T-cell (primary cell): ENCODE data around the gene ZBTB5. TPM values are rescaled to one million over a fixed set of nuclear protein-coding genes. Genes with fewer than 3 reads are reported as not detected.
"Not testable (repeated sequence)": the region's sequence is repeated elsewhere in the genome, so short reads cannot be mapped to it uniquely, and the experiment has no call there.

Experiments
- ATAC-seq, 4 experiments: fragments of 200-7000 bp in 3 of 4; fragments of 150-1000 bp in 1 of 4; cut with Tn5 transposase; replicated peaks in 1 of 4; 1 replicate in 3 of 4; 2 replicates in 1 of 4; pipeline ENCODE4 v1.10.0; 2021; ENCODE audit warnings: moderate library complexity in 3 of 4, mild to moderate bottlenecking in 2 of 4, moderate number of reproducible peaks in 1 of 4
- CTCF ChIA-PET, 2 donors: fragments of 300-600 bp; sonication (Branson Sonifier 250); formaldehyde crosslinking; loops; one replicate each; lab custom pipeline; 2022; ENCODE audit warnings: antibody characterized with exemption in 2 of 2; lab: Charles Lee
- POLR2A ChIA-PET, 2 donors: fragments of 300-600 bp; sonication (Branson Sonifier 250); formaldehyde crosslinking; loops; one replicate each; lab custom pipeline; 2022; ENCODE audit warnings: antibody characterized with exemption in 2 of 2; lab: Charles Lee
- DNase-seq, 35 experiments: peaks; one replicate each; pipeline versions ENCODE4 v3.0.0 to v3.0.0-alpha.2; 2013 to 2023
- H3K27ac ChIP-seq: one replicate; pipeline ENCODE4 v1.5.1; 2013; ENCODE audit warnings: low read length
- H3K27me3 ChIP-seq, 2 experiments: replicated peaks in 1 of 2; 1 replicate in 1 of 2; 2 replicates in 1 of 2; pipeline versions ENCODE4 v1.6.1 to v1.7.0; 2013; ENCODE audit warnings: low read length in 1 of 2, mixed read lengths in 1 of 2; ENCODE audit not compliant: control insufficient read depth in 2 of 2, insufficient read depth in 2 of 2; ENCODE audit errors: extremely low read depth in 1 of 2
- H3K36me3 ChIP-seq, 2 donors: 1 replicate in 1 of 2; 2 replicates in 1 of 2; pipeline versions ENCODE4 v1.6.1 to v1.7.0; 2013; ENCODE audit warnings: low read length in 1 of 2; ENCODE audit not compliant: control insufficient read depth in 2 of 2, insufficient read depth in 1 of 2; ENCODE audit errors: extremely low read depth in 1 of 2
- H3K4me1 ChIP-seq, 2 experiments: 1 replicate in 1 of 2; 2 replicates in 1 of 2; pipeline versions ENCODE4 v1.6.1 to v1.7.0; 2013; ENCODE audit warnings: low read length in 2 of 2, mixed read lengths in 1 of 2; ENCODE audit not compliant: insufficient read depth in 2 of 2, control insufficient read depth in 1 of 2; ENCODE audit errors: extremely low read depth in 1 of 2
- H3K4me3 ChIP-seq, 2 donors: 1 replicate in 1 of 2; 2 replicates in 1 of 2; pipeline versions ENCODE4 v1.5.1 to v1.7.0; 2013; ENCODE audit warnings: mild to moderate bottlenecking in 2 of 2, low read length in 1 of 2, moderate library complexity in 1 of 2; ENCODE audit not compliant: control insufficient read depth in 1 of 2; ENCODE audit errors: extremely low read depth in 1 of 2
- H3K9me3 ChIP-seq: 2 replicates; pipeline ENCODE4 v1.7.0; 2013
- H3K27ac Mint-ChIP-seq, 2 donors: one replicate each; pipeline ENCODE4 v1.8.0; 2020 to 2021; ENCODE audit warnings: mild to moderate bottlenecking in 2 of 2, mixed read lengths in 2 of 2
- H3K27me3 Mint-ChIP-seq, 2 donors: one replicate each; pipeline ENCODE4 v1.8.0; 2021 to 2022; ENCODE audit warnings: mixed read lengths in 2 of 2
- H3K36me3 Mint-ChIP-seq: one replicate; pipeline ENCODE4 v1.8.0; 2021; ENCODE audit warnings: mixed read lengths
- H3K4me1 Mint-ChIP-seq, 3 donors: one replicate each; pipeline ENCODE4 v1.8.0; 2020 to 2022; ENCODE audit warnings: mixed read lengths in 3 of 3, mild to moderate bottlenecking in 1 of 3
- H3K4me3 Mint-ChIP-seq, 3 donors: one replicate each; pipeline ENCODE4 v1.8.0; 2020 to 2022; ENCODE audit warnings: mild to moderate bottlenecking in 3 of 3, mixed read lengths in 3 of 3, moderate library complexity in 3 of 3
- H3K9me3 Mint-ChIP-seq, 3 donors: one replicate each; pipeline ENCODE4 v1.8.0; 2020 to 2022; ENCODE audit warnings: mixed read lengths in 3 of 3
- WGBS: methylation state at CpG from one replicate; pipeline ENCODE4 v1.1.5; 2013; ENCODE audit warnings: missing lambda C conversion rate; ENCODE audit not compliant: insufficient coverage; 5-methylcytosine and 5-hydroxymethylcytosine counted together
- total RNA-seq, 35 experiments: library from RNA in 6 of 35; stranded (reverse) in 6 of 35; fragments of 120-200 nt in 1 of 35; gene quantifications; one replicate each; pipeline versions ENCODE4 v1.2.1 to v1.2.4 and lab custom pipeline; 2013 to 2026

The ZBTB5 gene, protein sequence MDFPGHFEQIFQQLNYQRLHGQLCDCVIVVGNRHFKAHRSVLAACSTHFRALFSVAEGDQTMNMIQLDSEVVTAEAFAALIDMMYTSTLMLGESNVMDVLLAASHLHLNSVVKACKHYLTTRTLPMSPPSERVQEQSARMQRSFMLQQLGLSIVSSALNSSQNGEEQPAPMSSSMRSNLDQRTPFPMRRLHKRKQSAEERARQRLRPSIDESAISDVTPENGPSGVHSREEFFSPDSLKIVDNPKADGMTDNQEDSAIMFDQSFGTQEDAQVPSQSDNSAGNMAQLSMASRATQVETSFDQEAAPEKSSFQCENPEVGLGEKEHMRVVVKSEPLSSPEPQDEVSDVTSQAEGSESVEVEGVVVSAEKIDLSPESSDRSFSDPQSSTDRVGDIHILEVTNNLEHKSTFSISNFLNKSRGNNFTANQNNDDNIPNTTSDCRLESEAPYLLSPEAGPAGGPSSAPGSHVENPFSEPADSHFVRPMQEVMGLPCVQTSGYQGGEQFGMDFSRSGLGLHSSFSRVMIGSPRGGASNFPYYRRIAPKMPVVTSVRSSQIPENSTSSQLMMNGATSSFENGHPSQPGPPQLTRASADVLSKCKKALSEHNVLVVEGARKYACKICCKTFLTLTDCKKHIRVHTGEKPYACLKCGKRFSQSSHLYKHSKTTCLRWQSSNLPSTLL
- total RNA-seq (10 to 100 TPM; 12.5 to 14.3 (median 13.3) TPM), total RNA-seq (lab: John Stamatoyannopoulos, UW) (12.2 to 36.7 (median 28.5) reads per million in 29 experiments)
- total RNA-seq (2013), result 15.0 TPM

DNA sequence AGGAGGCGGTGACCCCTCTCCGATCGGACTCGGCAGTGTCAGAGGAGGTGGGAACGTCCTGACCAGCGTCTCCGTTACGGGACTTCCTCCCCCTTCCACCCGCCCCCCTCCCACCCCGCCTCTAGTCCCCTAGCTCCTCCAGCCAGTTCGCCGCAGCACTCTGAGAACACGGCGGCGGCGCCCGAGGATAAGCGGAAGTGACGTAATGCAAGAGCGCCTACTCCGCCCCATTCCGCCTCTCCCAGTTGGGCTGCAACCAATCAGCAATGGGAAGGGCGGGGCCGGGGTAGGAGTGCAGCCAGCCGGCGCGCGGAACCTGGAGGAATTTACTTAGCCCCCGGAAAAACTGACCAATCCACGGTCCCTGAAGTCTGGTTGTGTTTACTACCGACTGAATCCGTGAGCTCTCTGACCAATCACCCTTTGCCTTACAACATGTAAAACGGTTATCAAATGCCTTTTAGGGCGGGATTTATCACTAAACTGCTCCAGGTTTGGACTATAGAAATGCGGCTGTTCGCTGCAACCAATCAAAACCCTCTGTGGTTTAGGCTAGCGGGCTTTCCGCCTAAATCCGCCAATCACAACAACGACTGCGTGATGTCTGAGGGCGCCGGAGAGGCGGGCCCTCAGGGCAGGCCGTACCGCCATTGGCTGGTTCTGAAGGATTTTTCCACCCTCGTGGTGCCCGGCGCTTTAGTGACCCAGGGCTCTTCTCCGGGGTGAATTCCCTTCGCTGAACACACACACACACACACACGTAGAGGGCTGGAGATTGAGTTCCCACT lies at the start of gene ZBTB5:
ZBTB5 (minus strand) TSS at position 202 of the 788 bp plus-strand sequence. CDS start 22,899 bp downstream, outside the sequence.
- WGBS, result under 1% methylated on average over 30 of the region's 52 CpGs
- H3K27ac ChIP-seq, result peak within 1 kb of the TSS; percentile 97
- H3K27me3 ChIP-seq, result peaks cover 0 to 3% of the 10 kb centered on the region in 2 experiments
- Mint-ChIP-seq H3K4me3 (peak within 1 kb of the TSS; percentile 91 to 96 (median 94)), H3K4me1 (peaks cover 35 to 42% (median 38%) of the 10 kb centered on the region in 3 donors), H3K27ac (peak within 1 kb of the TSS; percentile 91 to 93), H3K27me3 (no peaks in the 10 kb centered on the region), H3K9me3 (no peaks in the 10 kb centered on the region), H3K36me3 (peaks cover 8% of the 10 kb centered on the region)
- ChIA-PET CTCF (interaction anchor here (0.6 to 1.4 kb wide), 7 partner anchors 16 to 695 kb away, joined by 3 to 8 read pairs (median 3); partner anchors contain the start of genes POLR1E (in 1 of the 2) and TOMM5 (in 1 of the 2)), POLR2A (interaction anchor here (0.5 to 2.0 kb wide), 12 partner anchors 9 to 388 kb away, joined by 3 to 10 read pairs (median 3); partner anchors contain the start of genes POLR1E (in 1 of the 2) and ZCCHC7 (in 1 of the 2))
- H3K9me3 ChIP-seq, result no peaks in the 10 kb centered on the region
- no peaks in the 10 kb centered on the region for H3K36me3 ChIP-seq
- peaks cover 13 to 21% of the 10 kb centered on the region in 2 experiments for H3K4me1 ChIP-seq
- DNase-seq (peak; percentile 93 to 99 (median 99)), ATAC-seq (peak; percentile 81 to 87 (median 84))
- peak within 1 kb of the TSS; percentile 93 to 96 for H3K4me3 ChIP-seq

DNA sequence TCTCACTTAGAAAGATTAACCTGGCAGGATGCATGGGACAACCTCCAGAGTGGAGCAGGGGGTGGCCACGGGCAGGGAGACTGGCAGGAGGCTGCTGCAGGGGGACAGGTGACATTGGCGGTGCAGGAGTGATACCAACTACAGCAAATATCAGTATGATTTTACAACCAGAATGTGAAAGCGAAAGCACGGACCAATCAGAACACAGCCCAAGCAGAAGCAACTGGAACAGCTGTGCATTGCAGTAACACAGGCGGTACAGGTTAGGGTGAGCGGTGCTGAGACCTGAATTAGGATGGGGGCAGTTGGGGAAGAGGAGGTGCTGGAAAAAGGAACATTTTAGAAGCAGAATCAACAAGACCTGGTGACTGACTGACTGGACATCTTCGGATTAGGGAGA lies 49.7 kb upstream of the ZBTB5 start:
- Mint-ChIP-seq H3K4me3 (no peak overlapping the region), H3K9me3 (no peaks in the 10 kb centered on the region), H3K27ac (no peak overlapping the region), H3K4me1 (no peaks in the 10 kb centered on the region), H3K36me3 (peaks cover 16% of the 10 kb centered on the region), H3K27me3 (no peaks in the 10 kb centered on the region)
- Histone ChIP-seq H3K4me3 (no peak overlapping the region), H3K27ac (no peak overlapping the region), H3K36me3 (peaks cover 0 to 5% of the 10 kb centered on the region in 2 donors), H3K9me3 (no peaks in the 10 kb centered on the region), H3K4me1 (peaks cover 0 to 10% of the 10 kb centered on the region in 2 experiments), H3K27me3 (no peaks in the 10 kb centered on the region)
- CTCF ChIA-PET, result no interaction called here
- POLR2A ChIA-PET, result no interaction called here
- WGBS, result 93% methylated on average over 6 of the region's 7 CpGs
- DNase-seq (no peak), ATAC-seq (no peak)

DNA sequence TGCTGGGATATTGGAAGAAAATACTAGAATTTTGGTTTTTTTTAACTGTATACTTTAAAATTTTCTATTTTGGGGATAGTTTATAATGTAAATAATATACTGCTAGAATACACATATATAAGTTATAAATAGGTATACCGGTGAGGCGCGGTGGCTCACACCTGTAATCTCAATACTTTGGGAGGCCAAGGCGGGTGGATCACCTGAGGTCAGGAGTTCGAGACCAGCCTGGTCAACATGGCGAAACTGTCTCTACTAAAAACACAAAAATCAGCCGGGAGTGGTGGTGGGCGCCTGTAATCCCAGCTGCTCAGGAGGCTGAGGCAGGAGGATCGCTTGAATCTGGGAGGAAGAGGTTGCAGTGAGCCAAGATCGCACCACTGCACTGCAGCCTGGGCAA lies 49.2 kb upstream of the ZBTB5 start:
- CTCF ChIA-PET, H3K4me1 ChIP-seq, H3K4me1 Mint-ChIP-seq, H3K27me3 Mint-ChIP-seq, H3K27me3 ChIP-seq, H3K4me3 Mint-ChIP-seq, H3K9me3 Mint-ChIP-seq, H3K27ac Mint-ChIP-seq, H3K27ac ChIP-seq, H3K9me3 ChIP-seq, H3K36me3 ChIP-seq, ATAC-seq, H3K4me3 ChIP-seq, POLR2A ChIA-PET, DNase-seq: not testable (repeated sequence)
- no CpG with 5 or more reads among the region's 10 CpGs for WGBS
- H3K36me3 Mint-ChIP-seq, result peaks cover 14% of the 10 kb centered on the region

DNA sequence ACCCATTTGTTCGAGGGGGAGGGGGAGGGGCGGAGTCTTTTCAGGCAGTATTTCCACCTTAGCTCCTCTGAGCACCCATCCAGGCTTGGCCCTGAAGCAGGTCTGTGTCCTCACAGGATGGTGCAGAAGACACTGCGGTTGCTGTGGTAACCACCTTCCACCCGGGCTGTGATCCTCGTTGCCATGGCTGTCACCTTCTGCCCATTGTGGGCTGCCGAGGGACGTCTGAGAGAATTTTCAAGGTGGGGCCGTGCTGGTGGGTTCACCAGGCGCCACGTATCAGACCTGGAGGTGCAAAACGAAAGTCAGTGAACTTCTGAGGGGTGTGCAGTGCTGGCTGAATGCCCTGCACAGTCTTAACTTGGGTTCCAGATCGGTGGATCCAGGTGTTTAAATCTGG lies 47.2 kb upstream of the ZBTB5 start:
- no peak overlapping the region for H3K27ac Mint-ChIP-seq
- CTCF ChIA-PET, result interaction anchor here in 1 of 2 donors (0.5 to 1.0 kb wide), 2 partner anchors 8 to 1408 kb away, joined by 3 read pairs; no protein-coding TSS in a partner anchor
- Histone ChIP-seq H3K4me1 (peaks cover 0 to 10% of the 10 kb centered on the region in 2 experiments), H3K27me3 (no peaks in the 10 kb centered on the region), H3K4me3 (no peak overlapping the region), H3K27ac (no peak overlapping the region), H3K36me3 (peaks cover 4 to 7% of the 10 kb centered on the region in 2 donors), H3K9me3 (no peaks in the 10 kb centered on the region)
- no peaks in the 10 kb centered on the region for H3K9me3 Mint-ChIP-seq
- ATAC-seq, result peak; percentile 20 to 61 (median 39)
- POLR2A ChIA-PET, result interaction anchor here in 1 of 2 donors (0.7 to 1.0 kb wide), 2 partner anchors 9 to 26 kb away, joined by 4 read pairs; no protein-coding TSS in a partner anchor
- no peak overlapping the region for H3K4me3 Mint-ChIP-seq
- H3K27me3 Mint-ChIP-seq, result no peaks in the 10 kb centered on the region
- peak in 31 of 35 experiments; percentile 7 to 67 (median 31) for DNase-seq
- 63% methylated on average over 9 of the region's 12 CpGs for WGBS
- H3K4me1 Mint-ChIP-seq, result peaks cover 0 to 5% (median 3%) of the 10 kb centered on the region in 3 donors
- peaks cover 14% of the 10 kb centered on the region for H3K36me3 Mint-ChIP-seq

DNA sequence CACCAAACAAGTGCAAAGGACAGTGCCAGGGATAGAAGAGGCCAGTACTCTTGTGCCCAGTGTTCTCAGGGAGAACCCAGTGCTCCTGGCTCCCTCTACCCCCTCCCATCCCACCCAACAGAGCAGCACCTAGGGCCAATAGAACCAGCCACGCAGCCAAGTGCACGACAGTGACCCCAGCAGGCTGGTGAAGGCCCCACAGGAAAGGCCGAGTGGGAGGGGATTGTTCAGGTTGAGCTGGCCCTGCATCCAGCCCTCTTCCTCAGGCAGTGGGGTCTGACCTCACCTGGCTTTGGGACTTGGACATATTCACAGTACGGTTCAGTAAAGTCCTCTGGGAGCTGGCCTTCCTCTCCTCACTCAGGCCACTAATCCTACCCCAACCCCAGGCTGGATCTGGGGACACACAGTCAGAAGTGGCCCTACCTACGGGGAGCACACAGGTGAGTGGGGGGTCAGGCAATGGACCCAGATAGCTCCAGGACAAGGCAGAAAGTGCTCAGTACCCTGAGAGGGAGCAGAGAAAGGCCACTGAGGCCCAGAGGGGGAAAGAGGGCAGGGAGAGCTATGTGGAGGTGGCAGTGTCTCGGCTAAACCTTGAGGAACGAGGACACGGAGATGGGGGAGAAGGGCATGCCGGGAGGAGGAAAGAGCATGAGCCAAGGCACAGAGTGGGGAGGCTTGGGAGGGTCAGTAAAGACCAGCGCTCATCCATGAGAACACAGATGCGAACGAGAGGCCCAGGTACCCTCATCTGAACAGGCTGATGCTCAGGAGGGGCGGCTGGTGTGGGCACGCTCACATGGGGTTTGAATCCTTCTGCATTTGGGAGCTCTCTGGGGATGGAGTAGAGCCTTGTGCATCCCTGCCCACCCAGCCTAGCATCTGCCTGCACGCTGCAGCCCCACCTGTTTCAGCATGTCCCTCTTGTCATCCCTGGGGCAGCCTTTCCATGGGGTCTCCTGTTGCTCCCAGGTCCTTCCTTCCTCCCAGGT lies 46.1 kb upstream of the ZBTB5 start:
- H3K36me3 ChIP-seq, result peaks cover 4 to 8% of the 10 kb centered on the region in 2 donors

More for the DNA sequence above, 46.1 kb upstream of the ZBTB5 start:
- Mint-ChIP-seq H3K4me3 (no peak overlapping the region), H3K9me3 (no peaks in the 10 kb centered on the region), H3K27ac (no peak overlapping the region), H3K36me3 (peaks cover 22% of the 10 kb centered on the region), H3K4me1 (peaks cover 0 to 12% (median 8%) of the 10 kb centered on the region in 3 donors), H3K27me3 (no peaks in the 10 kb centered on the region)
- ChIA-PET POLR2A (interaction anchor here in 1 of 2 donors (0.7 to 1.0 kb wide), 2 partner anchors 7 to 25 kb away, joined by 4 read pairs; no protein-coding TSS in a partner anchor), CTCF (interaction anchor here (0.5 to 1.2 kb wide), 3 partner anchors 7 to 1407 kb away, joined by 3 read pairs; no protein-coding TSS in a partner anchor)
- Histone ChIP-seq H3K27ac (no peak overlapping the region), H3K9me3 (no peaks in the 10 kb centered on the region), H3K27me3 (no peaks in the 10 kb centered on the region), H3K4me3 (no peak overlapping the region), H3K4me1 (peaks cover 0 to 10% of the 10 kb centered on the region in 2 experiments)
- WGBS, result 96% methylated on average over 11 of the region's 15 CpGs
- ATAC-seq (peak in 1 of 4 experiments; percentile 27), DNase-seq (no peak)
